A549 treated with Mapracorat at 1 μM for 4 hours (cell line): ENCODE measurements around the gene SCYGR3. TPM values are rescaled to one million over a fixed set of nuclear protein-coding genes. Genes with fewer than 3 reads are reported as not detected.

ENCODE experiments used
- total RNA-seq: library from RNA; stranded (reverse); fragments of 200-300 nt; extraction: Qiagen RNA extraction; gene quantifications from 5 replicates; pipeline ENCODE4 v1.2.3, GENCODE V29; 2022

Gene SCYGR3
- total RNA-seq: not detected in 5 replicates

GRCh38 chr2:227614740-227615139 is at the start of gene SCYGR3:
Gene SCYGR3, minus strand, starts transcription at chr2:227614840. Its CDS starts 0 bp downstream, at chr2:227614840.

GRCh38 chr2:227617316-227618230 is 2.9 kb upstream of the SCYGR3 start, which contains the start of gene SCYGR4:
Gene SCYGR4, plus strand, starts transcription at chr2:227617498. Its CDS starts 0 bp downstream, at chr2:227617498.

GRCh38 chr2:227598835-227599503 is 15.7 kb downstream of the SCYGR3 start, which contains the start of gene SCYGR2:
Gene SCYGR2, plus strand, starts transcription at chr2:227598893. Its CDS starts 0 bp downstream, at chr2:227598893.

Other genes starting within 250 kb of the SCYGR3 start
- 7.5 to 8.8 TPM (median 7.6 TPM) in 5 replicates for gene TM4SF20, start 235.5 kb downstream of the SCYGR3 start, total RNA-seq
- gene SCYGR1, start 226.9 kb downstream of the SCYGR3 start, total RNA-seq: not detected in 5 replicates
- gene AGFG1, start 142.7 kb downstream of the SCYGR3 start, total RNA-seq: 105 to 134 TPM (median 115 TPM) in 5 replicates
- not detected in 5 replicates for gene SCYGR2, start 15.9 kb downstream of the SCYGR3 start, total RNA-seq
- gene SCYGR4, start 2.7 kb upstream of the SCYGR3 start, total RNA-seq: not detected in 5 replicates
- gene SCYGR5, start 52.0 kb upstream of the SCYGR3 start, total RNA-seq: not detected in 5 replicates
- 2.6 to 3.7 TPM (median 2.9 TPM) in 5 replicates for gene SLC19A3, start 103.2 kb upstream of the SCYGR3 start, total RNA-seq
- gene SCYGR6, start 109.9 kb upstream of the SCYGR3 start, total RNA-seq: not detected in 5 replicates
- not detected in 5 replicates for gene SCYGR7, start 113.5 kb upstream of the SCYGR3 start, total RNA-seq
- not detected in 5 replicates for gene SCYGR8, start 131.1 kb upstream of the SCYGR3 start, total RNA-seq
- 4.2 to 9.2 TPM (median 6.9 TPM) in 5 replicates for gene CCL20, start 199.0 kb upstream of the SCYGR3 start, total RNA-seq